SK-N-SH (cell line): ENCODE data around the gene PLGRKT. TPM values are rescaled to one million over a fixed set of nuclear protein-coding genes. Genes with fewer than 3 reads are reported as not detected.

Source experiments
- CTCF ChIA-PET: fragments of 300-600, 350-600 bp; formaldehyde crosslinking; extraction: SDS; loops from one replicate; lab custom pipeline; 2021; lab: Yijun Ruan, JAX
- POLR2A ChIA-PET: fragments of 350-600 bp; sonication (Branson Sonifier 250); formaldehyde crosslinking; extraction: SDS; loops from one replicate; lab custom pipeline; 2020; ENCODE audit warnings: antibody characterized with exemption, inconsistent platforms; lab: Yijun Ruan, JAX
- DNase-seq: peaks from one replicate; pipeline ENCODE4 v3.0.0; 2012
- H2AFZ ChIP-seq: fragments of 200-600 bp; sonication (generic); 2 replicates; pipeline ENCODE4 v1.8.1; 2016; ENCODE audit warnings: antibody characterized with exemption, mild to moderate bottlenecking, low read depth
- H3F3A ChIP-seq: fragments of 200-600 bp; sonication (generic); replicated peaks from 2 replicates; pipeline ENCODE3; 2016; ENCODE audit warnings: antibody characterized with exemption, mild to moderate bottlenecking; ENCODE audit not compliant: insufficient read depth
- H3K27ac ChIP-seq, 2 experiments: fragments of 200-500 bp in 1 of 2; fragments of 200-600 bp in 1 of 2; sonication (Bioruptor generic) in 1 of 2; sonication (generic), shearing (Covaris generic) in 1 of 2; 2 replicates each; pipeline versions ENCODE4 v1.5.1 to v1.6.1; 2014 to 2016; ENCODE audit warnings: low read depth in 2 of 2, inconsistent platforms in 1 of 2, low read length in 1 of 2, mild to moderate bottlenecking in 1 of 2, mixed read lengths in 1 of 2
- H3K27me3 ChIP-seq: fragments of 200-600 bp; sonication (generic), shearing (Covaris generic); 2 replicates; pipeline ENCODE4 v1.6.1; 2016; ENCODE audit warnings: mixed run types; ENCODE audit not compliant: insufficient read depth
- H3K36me3 ChIP-seq, 2 experiments: fragments of 200-500 bp in 1 of 2; fragments of 200-600 bp in 1 of 2; sonication (Bioruptor generic) in 1 of 2; sonication (generic) in 1 of 2; replicated peaks in 1 of 2; 2 replicates each; pipeline versions ENCODE3 to v1.5.1; 2014 to 2016; ENCODE audit warnings: low read length in 1 of 2, mild to moderate bottlenecking in 1 of 2; ENCODE audit not compliant: insufficient read depth in 2 of 2, control insufficient read depth in 1 of 2
- H3K4me1 ChIP-seq, 2 experiments: fragments of 200-500 bp in 1 of 2; fragments of 200-600 bp in 1 of 2; sonication (Bioruptor generic) in 1 of 2; sonication (generic), shearing (Covaris generic) in 1 of 2; 2 replicates each; pipeline versions ENCODE4 v1.5.1 to v1.6.1; 2014 to 2016; ENCODE audit warnings: low read depth in 1 of 2, low read length in 1 of 2, mixed run types in 1 of 2; ENCODE audit not compliant: insufficient read depth in 2 of 2, control insufficient read depth in 1 of 2
- H3K4me2 ChIP-seq: fragments of 200-600 bp; sonication (generic), shearing (Covaris generic); 2 replicates; pipeline ENCODE4 v1.6.1; 2017; ENCODE audit warnings: mixed run types
- H3K4me3 ChIP-seq, 2 experiments: fragments of 200-500 bp in 1 of 2; fragments of 200-600 bp in 1 of 2; sonication (Bioruptor generic) in 1 of 2; sonication (generic), shearing (Covaris generic) in 1 of 2; 2 replicates each; pipeline versions ENCODE4 v1.5.1 to v1.8.1; 2014 to 2016; ENCODE audit warnings: low read depth in 2 of 2, inconsistent platforms in 1 of 2, low read length in 1 of 2, mild to moderate bottlenecking in 1 of 2, mixed read lengths in 1 of 2, moderate library complexity in 1 of 2
- H3K79me2 ChIP-seq: fragments of 200-600 bp; sonication (generic); 2 replicates; pipeline ENCODE4 v1.8.1; 2017; ENCODE audit warnings: mild to moderate bottlenecking; ENCODE audit not compliant: insufficient read depth
- H3K9ac ChIP-seq: fragments of 200-600 bp; sonication (generic); 2 replicates; pipeline ENCODE4 v1.6.1; 2017; ENCODE audit warnings: mixed run types
- H3K9me2 ChIP-seq: fragments of 200-600 bp; sonication (generic); 2 replicates; pipeline ENCODE4 v1.6.1; 2017; ENCODE audit warnings: mixed run types
- H3K9me3 ChIP-seq: fragments of 200-600 bp; sonication (generic); 2 replicates; pipeline ENCODE4 v1.6.1; 2017; ENCODE audit warnings: mixed run types, mild to moderate bottlenecking, moderate library complexity
- H4K20me1 ChIP-seq: fragments of 200-600 bp; sonication (generic); 2 replicates; pipeline ENCODE4 v1.6.1; 2017; ENCODE audit warnings: mild to moderate bottlenecking, mixed run types; ENCODE audit not compliant: insufficient read depth
- ELF1 ChIP-seq: IDR thresholded peaks from 2 replicates; pipeline ENCODE4 v1.4.0; 2012
- EP300 ChIP-seq, 2 experiments: IDR thresholded peaks; 2 replicates each; pipeline versions ENCODE4 v1.4.0 to v1.6.1; 2012; ENCODE audit warnings: borderline replicate concordance in 1 of 2, low read depth in 1 of 2, low read length in 1 of 2
- FOSL2 ChIP-seq: IDR thresholded peaks from 2 replicates; pipeline ENCODE4 v1.4.0; 2012; ENCODE audit warnings: low read depth, mild to moderate bottlenecking, moderate library complexity, borderline replicate concordance
- GABPA ChIP-seq: IDR thresholded peaks from 2 replicates; pipeline ENCODE4 v1.4.0; 2012; ENCODE audit warnings: low read depth, mild to moderate bottlenecking
- MEF2A ChIP-seq: IDR thresholded peaks from 2 replicates; pipeline ENCODE4 v1.4.0; 2012; ENCODE audit warnings: low read depth, borderline replicate concordance
- NRF1 ChIP-seq: IDR thresholded peaks from 2 replicates; pipeline ENCODE4 v1.6.1; 2012; ENCODE audit warnings: low read depth, mild to moderate bottlenecking, low read length
- POLR2AphosphoS5 ChIP-seq: IDR thresholded peaks from 2 replicates; pipeline ENCODE4 v1.6.1; 2012; ENCODE audit warnings: low read depth, low read length
- RFX5 ChIP-seq: IDR thresholded peaks from 2 replicates; pipeline ENCODE4 v1.6.1; 2012; ENCODE audit warnings: mild to moderate bottlenecking, improper control_type of control experiment, low read length
- RXRA ChIP-seq: IDR thresholded peaks from 2 replicates; pipeline ENCODE4 v1.4.0; 2012; ENCODE audit warnings: low read depth, mild to moderate bottlenecking, borderline replicate concordance
- TAF1 ChIP-seq: IDR thresholded peaks from 2 replicates; pipeline ENCODE4 v1.6.1; 2012; ENCODE audit warnings: low read depth, mild to moderate bottlenecking, low read length, moderate library complexity, borderline replicate concordance
- TCF12 ChIP-seq: IDR thresholded peaks from 2 replicates; pipeline ENCODE4 v1.4.0; 2012
- WGBS: methylation state at CpG from one replicate; pipeline ENCODE4 v1.1.6; 2017; ENCODE audit warnings: low lambda C conversion rate; 5-methylcytosine and 5-hydroxymethylcytosine counted together
- polyA plus RNA-seq, 3 experiments: library from polyadenylated mRNA; depleted of rRNA; stranded (reverse); fragments of >200 nt; gene quantifications; 2 replicates each; pipeline ENCODE4 v1.2.3, GENCODE V29; 2012
- TF ChIP-seq, protein P1 (sequence below): IDR thresholded peaks from 2 replicates; pipeline ENCODE4 v1.6.1; 2012; ENCODE audit warnings: mild to moderate bottlenecking, low read depth, low read length, moderate library complexity
- TF ChIP-seq, protein P2 (sequence below): IDR thresholded peaks from 2 replicates; pipeline ENCODE4; 2012
- TF ChIP-seq, protein P3 (sequence below): IDR thresholded peaks from 2 replicates; pipeline ENCODE4 v1.4.0; 2012; ENCODE audit warnings: low read depth, borderline replicate concordance
- TF ChIP-seq, protein P4 (sequence below): fragments of 200-600 bp; sonication (generic); IDR thresholded peaks from 2 replicates; pipeline ENCODE4 v1.6.1; 2017; ENCODE audit warnings: antibody characterized with exemption, mild to moderate bottlenecking, moderate library complexity

Gene PLGRKT
- polyA plus RNA-seq, 1 of the 3 experiments (the other 2 are of a cell fraction) = 11.4 TPM

DNA sequence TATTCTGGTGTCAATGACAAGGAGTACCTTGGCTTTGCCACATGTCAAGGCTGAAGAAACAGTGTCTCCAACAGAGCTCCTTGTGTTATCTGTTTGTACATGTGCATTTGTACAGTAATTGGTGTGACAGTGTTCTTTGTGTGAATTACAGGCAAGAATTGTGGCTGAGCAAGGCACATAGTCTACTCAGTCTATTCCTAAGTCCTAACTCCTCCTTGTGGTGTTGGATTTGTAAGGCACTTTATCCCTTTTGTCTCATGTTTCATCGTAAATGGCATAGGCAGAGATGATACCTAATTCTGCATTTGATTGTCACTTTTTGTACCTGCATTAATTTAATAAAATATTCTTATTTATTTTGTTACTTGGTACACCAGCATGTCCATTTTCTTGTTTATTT, 32.4 kb upstream of the PLGRKT start:
- no peaks in the 10 kb centered on the region for H3K79me2 ChIP-seq
- no peak overlapping the region for H3K4me2 ChIP-seq
- TF ChIP-seq POLR2AphosphoS5 (no peak), NRF1 (no peak), ELF1 (no peak), GABPA (no peak), TAF1 (no peak), EP300 (IDR thresholded peaks at IDR 0.05; ENCODE audit: borderline replicate concordance in 1 of 2, low read depth in 1 of 2, low read length in 1 of 2) (no peak), FOSL2 (no peak), RXRA (no peak), RFX5 (no peak), TCF12 (no peak), MEF2A (no peak)
- TF ChIP-seq, protein P1, sequence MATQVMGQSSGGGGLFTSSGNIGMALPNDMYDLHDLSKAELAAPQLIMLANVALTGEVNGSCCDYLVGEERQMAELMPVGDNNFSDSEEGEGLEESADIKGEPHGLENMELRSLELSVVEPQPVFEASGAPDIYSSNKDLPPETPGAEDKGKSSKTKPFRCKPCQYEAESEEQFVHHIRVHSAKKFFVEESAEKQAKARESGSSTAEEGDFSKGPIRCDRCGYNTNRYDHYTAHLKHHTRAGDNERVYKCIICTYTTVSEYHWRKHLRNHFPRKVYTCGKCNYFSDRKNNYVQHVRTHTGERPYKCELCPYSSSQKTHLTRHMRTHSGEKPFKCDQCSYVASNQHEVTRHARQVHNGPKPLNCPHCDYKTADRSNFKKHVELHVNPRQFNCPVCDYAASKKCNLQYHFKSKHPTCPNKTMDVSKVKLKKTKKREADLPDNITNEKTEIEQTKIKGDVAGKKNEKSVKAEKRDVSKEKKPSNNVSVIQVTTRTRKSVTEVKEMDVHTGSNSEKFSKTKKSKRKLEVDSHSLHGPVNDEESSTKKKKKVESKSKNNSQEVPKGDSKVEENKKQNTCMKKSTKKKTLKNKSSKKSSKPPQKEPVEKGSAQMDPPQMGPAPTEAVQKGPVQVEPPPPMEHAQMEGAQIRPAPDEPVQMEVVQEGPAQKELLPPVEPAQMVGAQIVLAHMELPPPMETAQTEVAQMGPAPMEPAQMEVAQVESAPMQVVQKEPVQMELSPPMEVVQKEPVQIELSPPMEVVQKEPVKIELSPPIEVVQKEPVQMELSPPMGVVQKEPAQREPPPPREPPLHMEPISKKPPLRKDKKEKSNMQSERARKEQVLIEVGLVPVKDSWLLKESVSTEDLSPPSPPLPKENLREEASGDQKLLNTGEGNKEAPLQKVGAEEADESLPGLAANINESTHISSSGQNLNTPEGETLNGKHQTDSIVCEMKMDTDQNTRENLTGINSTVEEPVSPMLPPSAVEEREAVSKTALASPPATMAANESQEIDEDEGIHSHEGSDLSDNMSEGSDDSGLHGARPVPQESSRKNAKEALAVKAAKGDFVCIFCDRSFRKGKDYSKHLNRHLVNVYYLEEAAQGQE = no peak
- TF ChIP-seq, protein P2, sequence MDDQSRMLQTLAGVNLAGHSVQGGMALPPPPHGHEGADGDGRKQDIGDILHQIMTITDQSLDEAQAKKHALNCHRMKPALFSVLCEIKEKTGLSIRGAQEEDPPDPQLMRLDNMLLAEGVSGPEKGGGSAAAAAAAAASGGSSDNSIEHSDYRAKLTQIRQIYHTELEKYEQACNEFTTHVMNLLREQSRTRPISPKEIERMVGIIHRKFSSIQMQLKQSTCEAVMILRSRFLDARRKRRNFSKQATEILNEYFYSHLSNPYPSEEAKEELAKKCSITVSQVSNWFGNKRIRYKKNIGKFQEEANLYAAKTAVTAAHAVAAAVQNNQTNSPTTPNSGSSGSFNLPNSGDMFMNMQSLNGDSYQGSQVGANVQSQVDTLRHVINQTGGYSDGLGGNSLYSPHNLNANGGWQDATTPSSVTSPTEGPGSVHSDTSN = no peak
- TF ChIP-seq, protein P3, sequence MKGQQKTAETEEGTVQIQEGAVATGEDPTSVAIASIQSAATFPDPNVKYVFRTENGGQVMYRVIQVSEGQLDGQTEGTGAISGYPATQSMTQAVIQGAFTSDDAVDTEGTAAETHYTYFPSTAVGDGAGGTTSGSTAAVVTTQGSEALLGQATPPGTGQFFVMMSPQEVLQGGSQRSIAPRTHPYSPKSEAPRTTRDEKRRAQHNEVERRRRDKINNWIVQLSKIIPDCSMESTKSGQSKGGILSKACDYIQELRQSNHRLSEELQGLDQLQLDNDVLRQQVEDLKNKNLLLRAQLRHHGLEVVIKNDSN = no peak
- TF ChIP-seq, protein P4, sequence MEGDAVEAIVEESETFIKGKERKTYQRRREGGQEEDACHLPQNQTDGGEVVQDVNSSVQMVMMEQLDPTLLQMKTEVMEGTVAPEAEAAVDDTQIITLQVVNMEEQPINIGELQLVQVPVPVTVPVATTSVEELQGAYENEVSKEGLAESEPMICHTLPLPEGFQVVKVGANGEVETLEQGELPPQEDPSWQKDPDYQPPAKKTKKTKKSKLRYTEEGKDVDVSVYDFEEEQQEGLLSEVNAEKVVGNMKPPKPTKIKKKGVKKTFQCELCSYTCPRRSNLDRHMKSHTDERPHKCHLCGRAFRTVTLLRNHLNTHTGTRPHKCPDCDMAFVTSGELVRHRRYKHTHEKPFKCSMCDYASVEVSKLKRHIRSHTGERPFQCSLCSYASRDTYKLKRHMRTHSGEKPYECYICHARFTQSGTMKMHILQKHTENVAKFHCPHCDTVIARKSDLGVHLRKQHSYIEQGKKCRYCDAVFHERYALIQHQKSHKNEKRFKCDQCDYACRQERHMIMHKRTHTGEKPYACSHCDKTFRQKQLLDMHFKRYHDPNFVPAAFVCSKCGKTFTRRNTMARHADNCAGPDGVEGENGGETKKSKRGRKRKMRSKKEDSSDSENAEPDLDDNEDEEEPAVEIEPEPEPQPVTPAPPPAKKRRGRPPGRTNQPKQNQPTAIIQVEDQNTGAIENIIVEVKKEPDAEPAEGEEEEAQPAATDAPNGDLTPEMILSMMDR = no peak
- H3K4me3 ChIP-seq = no peak overlapping the region
- ChIA-PET POLR2A (no interaction called here), CTCF (interaction anchor here (0.7 to 1.7 kb wide), 3 partner anchors 14 to 20 kb away, joined by 3 to 5 read pairs (median 3); partner anchors contain the start of gene CD274)
- no peak overlapping the region for H3K27ac ChIP-seq
- H3K27me3 ChIP-seq = no peaks in the 10 kb centered on the region
- no peak for DNase-seq
- no peaks in the 10 kb centered on the region for H4K20me1 ChIP-seq
- 94% methylated on average over 1 of the region's 1 CpG for WGBS
- H3K9me3 ChIP-seq = no peaks in the 10 kb centered on the region
- no peak overlapping the region for H3K9ac ChIP-seq
- no peaks in the 10 kb centered on the region for H3K9me2 ChIP-seq
- no peaks in the 10 kb centered on the region; a peak in 2 of 4 replicates for H3K4me1 ChIP-seq
- H3K36me3 ChIP-seq = peaks cover 21 to 40% of the 10 kb centered on the region in 2 experiments
- H3F3A ChIP-seq = peaks cover 44% of the 10 kb centered on the region
- no peak overlapping the region for H2AFZ ChIP-seq
